HFF-Myc (cell line): ENCODE data around the gene SARS1.

ENCODE experiments used
- DNase-seq: peaks from one replicate; pipeline ENCODE4 v3.0.0-alpha.2; 2011; ENCODE audit warnings: low read depth; ENCODE audit errors: extremely low read depth
- H3K4me3 ChIP-seq: replicated peaks from 2 replicates; pipeline ENCODE4 v1.5.1; 2011; ENCODE audit warnings: low read depth, mild to moderate bottlenecking, control low read depth, low read length
- CTCF ChIP-seq: IDR thresholded peaks from 2 replicates; pipeline ENCODE4 v1.5.1; 2012; ENCODE audit warnings: mild to moderate bottlenecking, low read depth, low read length, control low read depth; ENCODE audit errors: missing control alignments

The SARS1 gene

GRCh38 chr1:109250454-109251276 is 36.9 kb downstream of the SARS1 start:
- peak overlapping the region; percentile 13; the same call in 1 of the 2 replicates for H3K4me3 ChIP-seq
- DNase-seq: no peak
- no peak for TF ChIP-seq CTCF

- no peak for TF ChIP-seq CTCF
- DNase-seq: no peak
- no peak overlapping the region for H3K4me3 ChIP-seq
These were observed 37.8 kb downstream of the SARS1 start for GRCh38 chr1:109251277-109252166.

- TF ChIP-seq CTCF: no peak
- no peak overlapping the region for H3K4me3 ChIP-seq
- DNase-seq: no peak
These were observed 38.6 kb downstream of the SARS1 start for GRCh38 chr1:109252167-109252892.

- no peak for DNase-seq
- TF ChIP-seq CTCF: no peak
- no peak overlapping the region for H3K4me3 ChIP-seq
These were observed 39.4 kb downstream of the SARS1 start for GRCh38 chr1:109252893-109253802.

GRCh38 chr1:109253803-109254620 is 40.3 kb downstream of the SARS1 start:
- H3K4me3 ChIP-seq: no peak overlapping the region
- TF ChIP-seq CTCF: no peak
- no peak for DNase-seq
